HG03108 (cell line): ENCODE data around the gene GNA15.
A peak's percentile ranks its signal among the peaks of the same experiment; 100 is the strongest.
"Not testable (repeated sequence)": the region's sequence is repeated elsewhere in the genome, so short reads cannot be mapped to it uniquely, and the experiment has no call there.

Source experiments
- ATAC-seq: cut with Tn5 transposase; IDR thresholded peaks from one replicate; pipeline ENCODE4 v1.9.1; 2021; ENCODE audit warnings: moderate library complexity; ENCODE audit not compliant: unreplicated experiment

The GNA15 gene

GRCh38 chr19:3148503-3148902, 12.7 kb downstream of the GNA15 start:
- ATAC-seq: no peak

DNA sequence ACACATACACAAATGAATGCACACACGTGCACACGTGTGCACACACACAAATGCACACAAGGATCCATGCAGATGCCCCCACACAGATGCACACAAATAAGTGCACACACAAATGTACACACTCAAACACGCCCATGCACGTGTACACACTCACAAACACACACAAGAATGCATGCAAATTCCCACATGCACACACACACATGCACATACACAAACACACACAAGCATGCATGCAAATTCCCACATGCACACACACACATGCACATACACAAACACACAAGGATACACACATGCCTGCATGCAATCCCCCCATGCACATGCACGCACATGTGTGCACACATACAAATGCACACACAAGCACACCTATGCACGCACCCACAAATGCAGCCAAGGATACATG, 13.3 kb downstream of the GNA15 start:
- ATAC-seq: no peak

GRCh38 chr19:3149526-3150505, 14.0 kb downstream of the GNA15 start:
- ATAC-seq: no peak

- ATAC-seq: no peak
Measured at GRCh38 chr19:3150739-3151329, 15.0 kb downstream of the GNA15 start.

GRCh38 chr19:3151563-3152418, 16.0 kb downstream of the GNA15 start:
- ATAC-seq: no peak

- no peak for ATAC-seq
Measured at GRCh38 chr19:3152419-3152780, 16.6 kb downstream of the GNA15 start.

DNA sequence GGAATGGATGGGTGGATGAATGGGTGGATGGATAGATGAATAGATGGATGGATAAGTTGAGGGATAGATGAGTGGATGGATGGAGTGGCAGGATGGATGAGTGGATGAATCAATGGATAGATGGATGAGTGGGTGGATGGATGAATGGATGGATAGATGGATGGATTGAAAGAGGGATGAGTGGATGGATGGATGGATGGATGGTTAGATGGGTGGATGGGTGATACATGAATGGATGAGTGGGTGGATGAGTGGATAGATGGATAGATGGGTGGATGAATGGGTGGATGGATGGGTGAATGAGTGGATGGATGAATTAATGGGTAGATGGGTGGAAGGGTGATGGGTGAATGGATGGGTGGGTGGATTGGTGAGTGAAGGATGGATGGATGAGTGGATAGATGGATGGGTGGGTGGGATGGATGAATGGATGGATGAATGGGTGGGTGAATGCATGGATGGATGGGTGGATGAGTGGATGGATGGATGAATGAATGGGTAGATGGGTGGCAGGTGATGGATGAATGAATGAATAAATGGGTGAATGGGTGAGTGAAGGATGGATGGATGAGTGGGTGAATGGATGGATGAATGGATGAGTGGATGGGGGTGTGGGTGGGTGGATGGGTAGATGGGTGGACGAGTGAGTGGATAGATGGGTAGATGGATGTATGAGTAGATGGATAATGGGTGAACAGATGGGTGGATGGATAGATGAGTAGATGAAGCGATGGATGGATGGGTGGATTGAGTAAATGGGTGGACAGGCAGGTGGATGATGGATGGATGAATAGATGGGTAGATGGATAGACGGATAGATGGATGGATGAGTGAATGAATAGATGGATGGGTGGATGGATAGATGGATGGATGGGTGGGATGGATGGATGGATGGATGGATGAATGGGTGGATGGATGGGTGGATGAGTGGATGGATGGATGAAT, 17.7 kb downstream of the GNA15 start:
- no peak for ATAC-seq

DNA sequence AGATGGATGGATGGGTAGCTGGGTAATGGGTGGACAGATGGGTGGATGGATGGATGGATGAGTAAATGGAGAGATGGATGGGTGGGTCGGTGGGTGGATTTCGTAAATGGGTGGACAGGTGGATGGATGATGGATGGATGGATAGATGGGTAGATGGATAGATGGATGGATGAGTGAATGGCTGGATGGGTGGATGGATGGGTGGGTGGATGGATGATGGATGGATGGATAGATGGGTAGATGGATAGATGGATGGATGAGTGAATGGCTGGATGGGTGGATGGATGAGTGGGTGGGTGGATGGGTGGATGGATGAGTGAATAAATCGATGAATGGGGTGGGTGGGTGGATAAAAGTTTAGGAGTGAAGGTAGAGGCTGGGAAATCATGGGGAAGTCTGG, 18.6 kb downstream of the GNA15 start:
- not testable (repeated sequence) for ATAC-seq

- ATAC-seq: peak; percentile 84
Measured at GRCh38 chr19:3154957-3155736, 19.3 kb downstream of the GNA15 start.

DNA sequence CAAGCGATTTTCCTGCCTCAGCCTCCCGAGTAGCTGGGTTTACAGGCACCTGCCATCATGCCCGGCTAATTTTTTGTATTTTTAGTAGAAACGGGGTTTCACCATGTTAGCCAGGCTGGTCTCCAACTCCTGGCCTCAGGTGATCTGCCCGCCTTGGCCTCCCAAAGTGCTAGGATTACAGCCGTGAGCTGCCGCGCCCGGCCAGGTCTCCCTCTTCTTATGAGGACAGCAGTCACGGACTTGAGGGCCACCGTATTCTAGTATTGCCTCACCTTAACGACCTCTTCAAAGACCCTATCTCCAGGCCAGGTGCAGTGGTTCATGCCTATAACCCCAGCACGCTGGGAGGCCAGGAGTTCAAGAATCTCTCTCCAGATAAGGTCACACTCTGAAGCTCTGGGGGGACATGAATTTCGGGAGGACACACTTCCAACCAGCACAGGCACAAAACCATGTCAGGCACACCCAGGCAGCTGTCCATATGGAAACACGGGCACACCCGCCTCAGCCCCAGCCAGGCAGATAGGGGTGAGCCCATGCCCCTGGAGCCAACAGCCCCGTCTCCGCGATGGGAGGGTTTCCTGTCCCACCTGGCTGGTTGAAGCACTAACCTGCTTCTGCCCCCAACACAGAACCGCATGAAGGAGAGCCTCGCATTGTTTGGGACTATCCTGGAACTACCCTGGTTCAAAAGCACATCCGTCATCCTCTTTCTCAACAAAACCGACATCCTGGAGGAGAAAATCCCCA, 21.4 kb downstream of the GNA15 start:
- no peak for ATAC-seq

- ATAC-seq: no peak
Measured at GRCh38 chr19:3159565-3159964, 23.7 kb downstream of the GNA15 start.

DNA sequence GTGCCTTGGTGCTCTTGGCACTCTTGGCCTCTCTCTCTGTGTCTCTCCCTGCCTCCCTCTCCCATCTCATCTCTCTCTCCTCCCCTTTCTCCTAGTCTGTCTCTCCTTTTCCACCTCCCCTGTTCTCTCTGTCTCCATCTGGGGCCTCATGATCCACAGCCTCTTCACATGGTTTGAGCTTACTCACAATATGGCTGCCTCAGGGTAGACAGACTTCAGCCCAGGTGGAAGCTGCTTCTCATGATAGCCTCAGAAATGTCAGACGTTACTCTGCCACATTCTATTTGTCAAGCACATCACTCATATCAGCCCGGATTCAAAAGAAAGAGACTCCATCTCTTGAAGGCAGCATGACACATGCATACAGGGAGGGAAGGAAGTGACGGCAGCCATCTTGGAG, 24.4 kb downstream of the GNA15 start:
- no peak for ATAC-seq

- ATAC-seq: no peak
Measured at GRCh38 chr19:3161453-3161852, 25.6 kb downstream of the GNA15 start.

GRCh38 chr19:3162418-3163229, 26.8 kb downstream of the GNA15 start:
- ATAC-seq: no peak

- no peak for ATAC-seq
Measured at GRCh38 chr19:3163230-3163886, 27.5 kb downstream of the GNA15 start.

DNA sequence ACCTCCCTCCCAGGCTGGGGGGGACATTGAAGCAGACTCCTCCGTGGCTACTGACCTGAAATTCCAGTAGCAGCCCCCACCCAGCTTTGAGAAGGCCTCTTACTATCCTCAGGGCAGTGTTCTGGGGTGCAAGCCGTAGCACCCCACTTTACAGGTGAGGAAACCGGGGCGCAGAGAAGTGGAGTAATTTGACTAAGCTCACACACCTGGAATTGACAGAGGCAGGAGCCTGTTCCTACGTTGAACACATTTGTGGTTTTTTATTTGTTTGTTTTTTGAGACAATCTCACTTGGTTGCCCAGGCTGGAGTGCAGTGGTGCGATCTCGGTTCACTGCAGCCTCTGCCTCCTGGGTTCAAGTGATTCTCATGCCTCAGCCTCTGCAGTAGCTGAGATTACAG, 28.1 kb downstream of the GNA15 start:
- no peak for ATAC-seq

GRCh38 chr19:3167533-3168272, 31.9 kb downstream of the GNA15 start:
- no peak for ATAC-seq
